SU-DHL-6 (cell line): Measurements from ENCODE around the gene CDK6.

Experiments
- H2AFZ ChIP-seq: fragments of 200-600 bp; sonication (generic); 2 replicates; pipeline ENCODE4 v1.6.1; 2014; ENCODE audit warnings: low read depth, mild to moderate bottlenecking, moderate library complexity, mixed read lengths, antibody characterized with exemption, low read length; ENCODE audit not compliant: severe bottlenecking
- H3F3A ChIP-seq: fragments of 200-600 bp; shearing (Covaris generic); 2 replicates; pipeline ENCODE4 v1.6.0; 2016; ENCODE audit warnings: antibody characterized with exemption, mild to moderate bottlenecking; ENCODE audit not compliant: insufficient read depth
- H3K27ac ChIP-seq: fragments of 200-600 bp; sonication (generic); 2 replicates; pipeline ENCODE4 v1.5.1; 2016; ENCODE audit warnings: low read depth, mild to moderate bottlenecking, low read length, moderate library complexity, mixed read lengths
- H3K27me3 ChIP-seq: fragments of 200-600 bp; sonication (generic), shearing (Covaris generic); 2 replicates; pipeline ENCODE4 v1.6.0; 2014; ENCODE audit warnings: mild to moderate bottlenecking, low read length
- H3K36me3 ChIP-seq: fragments of 200-600 bp; sonication (generic); 2 replicates; pipeline ENCODE4 v1.6.1; 2014; ENCODE audit warnings: mild to moderate bottlenecking, low read length, mixed read lengths
- H3K4me2 ChIP-seq: fragments of 300-600, 200-600 bp; shearing (Covaris generic), sonication (generic); 2 replicates; pipeline ENCODE4 v1.6.0; 2014; ENCODE audit warnings: low read length, low read depth, mild to moderate bottlenecking; ENCODE audit not compliant: poor library complexity, severe bottlenecking
- H3K4me3 ChIP-seq: fragments of 200-600 bp; sonication (generic); 2 replicates; pipeline ENCODE4 v1.5.1; 2014; ENCODE audit warnings: antibody characterized with exemption, low read length, mild to moderate bottlenecking, mixed read lengths; ENCODE audit not compliant: insufficient read depth, poor library complexity, severe bottlenecking
- H3K79me2 ChIP-seq: fragments of 200-600 bp; sonication (generic); 2 replicates; pipeline ENCODE4 v1.6.1; 2014; ENCODE audit warnings: mild to moderate bottlenecking, low read length, moderate library complexity; ENCODE audit not compliant: insufficient read depth
- H3K9ac ChIP-seq: fragments of 200-600 bp; sonication (generic); 2 replicates; pipeline ENCODE4 v1.7.0; 2014; ENCODE audit warnings: mild to moderate bottlenecking, low read length
- H3K9me2 ChIP-seq: fragments of 200-600 bp; sonication (generic); replicated peaks from 2 replicates; pipeline ENCODE4 v1.6.1; 2014; ENCODE audit warnings: low read length; ENCODE audit not compliant: insufficient read depth
- H3K9me3 ChIP-seq: fragments of 200-600 bp; sonication (generic); 2 replicates; pipeline ENCODE4 v1.6.1; 2014; ENCODE audit warnings: low read length, mixed read lengths; ENCODE audit not compliant: insufficient read depth
- H4K20me1 ChIP-seq: fragments of 200-600 bp; sonication (generic); 2 replicates; pipeline ENCODE4 v1.6.1; 2014; ENCODE audit warnings: low read depth, mild to moderate bottlenecking, antibody characterized with exemption, low read length, moderate library complexity, mixed read lengths
- EZH2phosphoT487 ChIP-seq: fragments of 200-600 bp; sonication (generic), shearing (Covaris generic); conservative IDR thresholded peaks from 2 replicates; pipeline ENCODE4 v1.6.1; 2018; ENCODE audit warnings: mild to moderate bottlenecking, antibody characterized with exemption, low read length, moderate library complexity, mixed read lengths
- TF ChIP-seq, protein P1 (sequence below): fragments of 200-600 bp; sonication (generic); IDR thresholded peaks from one replicate; pipeline ENCODE4 v1.5.1; 2017; ENCODE audit warnings: antibody characterized with exemption, mild to moderate bottlenecking, low read length, moderate library complexity; ENCODE audit not compliant: insufficient read depth, poor library complexity, severe bottlenecking

Gene CDK6

DNA sequence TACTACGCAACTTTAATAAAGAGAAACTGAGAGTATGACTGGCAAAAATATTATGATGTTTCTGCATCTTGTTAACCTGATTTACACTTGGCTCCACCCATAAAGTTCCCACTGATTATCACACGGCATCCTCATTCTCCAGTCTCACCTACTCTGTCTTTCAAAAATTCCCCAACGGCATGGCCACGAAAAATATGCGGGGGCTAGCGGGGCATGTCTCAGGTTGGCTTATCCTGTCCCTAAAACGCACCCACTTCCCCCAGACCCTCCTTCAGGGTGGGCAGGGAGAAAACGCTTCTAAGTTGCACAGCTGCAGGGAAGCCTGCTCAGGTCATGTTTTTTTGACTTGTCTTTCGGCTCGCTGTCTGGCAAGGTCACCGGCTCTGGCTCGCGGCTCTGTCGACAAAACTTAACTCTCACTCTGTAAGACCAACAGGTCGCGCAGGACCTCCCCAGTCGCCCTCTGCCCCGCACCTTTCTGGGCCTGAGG, 3.8 kb downstream of the CDK6 start:
- peaks cover 59% of the 10 kb centered on the region for H3K79me2 ChIP-seq
- peak overlapping the region; percentile 78 for H3K27ac ChIP-seq
- H2AFZ ChIP-seq: peak overlapping the region; percentile 58

DNA sequence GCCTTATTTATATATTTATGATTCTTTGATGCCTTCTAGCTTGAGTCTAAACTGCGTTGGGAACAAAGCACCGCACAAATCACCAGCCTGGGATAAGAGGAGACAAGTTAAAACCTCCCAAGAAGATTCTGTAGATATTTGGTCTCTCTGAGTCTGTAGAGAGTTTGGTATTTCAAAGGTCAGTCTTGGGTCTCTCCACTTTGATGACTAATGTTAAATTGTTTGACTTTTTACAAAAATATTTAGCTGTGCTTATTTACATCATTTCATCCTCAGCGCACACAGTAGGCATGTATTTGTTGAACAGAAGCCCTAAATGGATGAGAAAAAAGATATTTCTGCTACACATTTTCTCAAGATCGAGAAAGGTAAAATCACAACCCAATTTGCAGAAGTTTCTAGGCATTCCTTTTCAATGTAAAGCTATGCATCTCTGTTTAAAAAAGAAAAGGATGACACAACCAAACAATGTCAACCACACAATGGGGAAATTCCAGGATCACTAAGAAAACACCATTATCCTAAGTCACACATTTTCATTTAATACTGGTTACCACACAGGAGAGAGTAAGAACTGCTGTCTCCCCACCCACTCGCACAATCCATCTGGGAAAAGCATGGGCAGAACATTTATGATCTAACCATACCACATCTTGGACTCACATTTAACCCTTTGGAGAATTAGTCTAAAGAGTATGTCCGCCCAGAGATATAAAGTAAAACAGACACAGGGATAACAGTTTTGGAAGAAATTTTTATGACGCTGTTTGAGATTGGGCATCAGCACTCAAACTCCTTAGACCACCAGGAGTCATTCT, 4.4 kb downstream of the CDK6 start:
- peaks cover 4% of the 10 kb centered on the region; the same call in 1 of the 2 replicates for H3K36me3 ChIP-seq
- H3K9ac ChIP-seq: peak overlapping the region; percentile 64
- H4K20me1 ChIP-seq: no peaks in the 10 kb centered on the region
- peaks cover under 1% of the 10 kb centered on the region; the same call in 1 of the 2 replicates for H3F3A ChIP-seq
- no peak overlapping the region for H2AFZ ChIP-seq
- H3K79me2 ChIP-seq: peaks cover 65% of the 10 kb centered on the region
- H3K9me2 ChIP-seq: no peaks in the 10 kb centered on the region
- H3K27ac ChIP-seq: no peak overlapping the region
- H3K27me3 ChIP-seq: no peaks in the 10 kb centered on the region
- H3K4me3 ChIP-seq: peak overlapping the region; percentile 58
- peak overlapping the region; percentile 85 for H3K4me2 ChIP-seq
- no peaks in the 10 kb centered on the region for H3K9me3 ChIP-seq
- TF ChIP-seq, protein P1, sequence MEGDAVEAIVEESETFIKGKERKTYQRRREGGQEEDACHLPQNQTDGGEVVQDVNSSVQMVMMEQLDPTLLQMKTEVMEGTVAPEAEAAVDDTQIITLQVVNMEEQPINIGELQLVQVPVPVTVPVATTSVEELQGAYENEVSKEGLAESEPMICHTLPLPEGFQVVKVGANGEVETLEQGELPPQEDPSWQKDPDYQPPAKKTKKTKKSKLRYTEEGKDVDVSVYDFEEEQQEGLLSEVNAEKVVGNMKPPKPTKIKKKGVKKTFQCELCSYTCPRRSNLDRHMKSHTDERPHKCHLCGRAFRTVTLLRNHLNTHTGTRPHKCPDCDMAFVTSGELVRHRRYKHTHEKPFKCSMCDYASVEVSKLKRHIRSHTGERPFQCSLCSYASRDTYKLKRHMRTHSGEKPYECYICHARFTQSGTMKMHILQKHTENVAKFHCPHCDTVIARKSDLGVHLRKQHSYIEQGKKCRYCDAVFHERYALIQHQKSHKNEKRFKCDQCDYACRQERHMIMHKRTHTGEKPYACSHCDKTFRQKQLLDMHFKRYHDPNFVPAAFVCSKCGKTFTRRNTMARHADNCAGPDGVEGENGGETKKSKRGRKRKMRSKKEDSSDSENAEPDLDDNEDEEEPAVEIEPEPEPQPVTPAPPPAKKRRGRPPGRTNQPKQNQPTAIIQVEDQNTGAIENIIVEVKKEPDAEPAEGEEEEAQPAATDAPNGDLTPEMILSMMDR: no peak
- no peak for TF ChIP-seq EZH2phosphoT487

More for the DNA sequence above, 3.8 kb downstream of the CDK6 start:
- Histone ChIP-seq H3K36me3 (peaks cover 4% of the 10 kb centered on the region; the same call in 1 of the 2 replicates), H4K20me1 (no peaks in the 10 kb centered on the region), H3K9me2 (no peaks in the 10 kb centered on the region), H3K4me2 (peak overlapping the region; percentile 85), H3K9me3 (no peaks in the 10 kb centered on the region), H3K27me3 (no peaks in the 10 kb centered on the region), H3K4me3 (peak overlapping the region; percentile 58), H3F3A (peaks cover 7% of the 10 kb centered on the region), H3K9ac (peak overlapping the region; percentile 64)
- TF ChIP-seq EZH2phosphoT487: no peak
- TF ChIP-seq, protein P1: no peak

DNA sequence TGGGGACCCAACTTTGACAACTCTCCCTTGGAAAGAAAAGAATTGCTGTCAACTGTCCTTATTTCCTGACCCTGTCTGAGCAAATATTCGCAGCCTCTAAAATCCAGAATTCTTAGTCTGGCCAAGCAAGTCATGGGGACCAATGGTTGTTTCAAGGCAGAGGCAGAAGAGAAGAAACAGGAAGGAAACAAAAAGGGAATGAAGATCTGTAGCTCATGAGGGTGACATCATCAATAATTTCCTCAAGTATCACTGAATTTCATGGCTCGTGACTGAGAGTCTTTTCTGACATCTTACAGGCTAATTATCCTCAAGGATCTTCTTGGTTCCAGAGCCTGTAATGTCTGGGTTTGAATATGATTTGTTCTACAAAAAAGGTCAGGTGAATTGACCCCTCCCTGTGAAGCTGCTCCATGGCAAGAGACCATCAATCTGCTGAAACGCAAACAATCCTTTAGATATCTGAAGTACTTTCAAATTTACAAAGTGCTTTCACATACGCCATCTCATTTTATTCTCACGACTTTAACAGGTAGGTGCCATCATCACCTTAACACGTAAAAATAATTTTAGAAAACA, 5.8 kb downstream of the CDK6 start:
- Histone ChIP-seq H3K79me2 (peaks cover 78% of the 10 kb centered on the region), H2AFZ (no peak overlapping the region), H3K9me2 (no peaks in the 10 kb centered on the region), H3K27ac (no peak overlapping the region), H3F3A (no peaks in the 10 kb centered on the region), H3K27me3 (no peaks in the 10 kb centered on the region), H3K9me3 (no peaks in the 10 kb centered on the region), H3K4me3 (no peak overlapping the region), H3K9ac (no peak overlapping the region), H3K36me3 (peaks cover 4% of the 10 kb centered on the region; the same call in 1 of the 2 replicates), H4K20me1 (0 out of 2 replicates have a peak, but pooled peaks cover 4% of the 10 kb centered on the region), H3K4me2 (no peak overlapping the region)
- TF ChIP-seq EZH2phosphoT487: no peak
- TF ChIP-seq, protein P1: no peak
